GM21723 (cell line): ENCODE measurements around the gene PARL.

ENCODE experiments used
- ATAC-seq: cut with Tn5 transposase; IDR thresholded peaks from one replicate; pipeline ENCODE4 v1.9.1; 2021; ENCODE audit warnings: mild to moderate bottlenecking, moderate library complexity; ENCODE audit not compliant: unreplicated experiment

Gene PARL

DNA sequence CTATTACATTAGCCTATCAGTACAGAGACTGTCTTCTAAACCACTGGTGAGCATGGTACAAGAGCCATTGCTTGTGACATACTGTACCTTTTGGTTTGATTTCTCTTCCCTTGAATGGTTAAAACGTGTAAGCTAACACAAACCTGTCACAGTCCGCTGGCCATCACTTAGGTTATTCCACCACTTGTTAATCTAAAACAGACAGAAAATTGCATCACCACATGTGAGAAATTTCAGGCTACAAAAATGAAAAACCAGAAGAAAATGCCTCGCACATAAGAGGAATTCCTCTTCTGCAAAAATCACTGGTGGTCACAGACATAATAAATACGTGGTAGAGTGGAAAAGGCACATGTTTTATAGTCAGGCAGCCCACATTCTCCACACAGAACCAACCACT, 22.1 kb downstream of the PARL start:
- ATAC-seq: no peak

DNA sequence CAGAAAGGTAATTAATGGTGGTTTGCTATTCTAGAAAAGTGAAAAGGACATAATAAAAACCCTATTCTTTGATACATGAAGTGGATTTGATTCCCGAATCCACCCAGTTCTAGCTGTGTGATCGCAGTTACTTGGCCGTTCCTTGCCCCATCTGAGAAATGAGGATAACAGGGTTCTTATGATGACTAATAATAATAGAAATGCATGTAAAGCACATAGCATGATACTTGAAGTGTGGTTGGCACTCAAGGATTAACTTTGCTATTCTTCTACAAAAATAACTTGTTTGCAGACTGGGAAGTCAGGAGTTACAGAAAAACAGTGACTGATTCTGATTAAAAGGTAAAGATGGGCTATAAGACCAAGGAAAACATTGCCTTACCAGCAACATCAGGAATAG, 26.8 kb downstream of the PARL start:
- ATAC-seq: no peak

DNA sequence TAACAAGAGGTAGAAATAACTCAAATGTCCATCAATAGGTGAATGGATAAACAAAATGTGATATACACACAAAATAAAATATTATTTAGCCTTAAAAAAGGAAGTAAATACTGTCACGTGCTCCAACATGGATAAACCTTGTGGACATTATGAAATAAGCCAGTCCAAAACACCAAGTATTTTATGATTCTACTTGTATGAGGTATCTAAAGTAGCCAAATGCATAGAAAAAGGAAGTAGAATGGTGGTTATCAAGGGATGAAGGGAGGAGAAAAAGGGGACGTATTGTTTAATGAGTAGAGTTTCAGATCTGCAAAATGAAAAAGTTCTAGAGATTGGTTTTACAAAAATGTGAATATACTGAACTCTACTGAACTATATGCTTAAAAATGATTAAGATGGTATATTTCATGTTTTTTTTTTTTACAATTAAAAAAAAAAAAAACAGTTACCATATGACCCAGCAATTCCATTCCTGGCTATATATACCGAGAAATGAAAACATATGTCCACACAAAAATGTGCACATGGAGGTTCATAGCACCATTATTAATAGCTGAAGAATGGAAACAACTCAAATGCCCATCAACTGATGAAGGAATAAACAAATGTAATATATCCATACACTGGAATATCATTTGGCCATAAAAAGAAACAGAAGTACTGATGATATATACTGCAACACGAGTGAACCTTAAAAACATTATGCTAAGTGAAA, 30.2 kb downstream of the PARL start:
- no peak for ATAC-seq

GRCh38 chr3:183845608-183846288, 38.9 kb downstream of the PARL start:
- no peak for ATAC-seq

DNA sequence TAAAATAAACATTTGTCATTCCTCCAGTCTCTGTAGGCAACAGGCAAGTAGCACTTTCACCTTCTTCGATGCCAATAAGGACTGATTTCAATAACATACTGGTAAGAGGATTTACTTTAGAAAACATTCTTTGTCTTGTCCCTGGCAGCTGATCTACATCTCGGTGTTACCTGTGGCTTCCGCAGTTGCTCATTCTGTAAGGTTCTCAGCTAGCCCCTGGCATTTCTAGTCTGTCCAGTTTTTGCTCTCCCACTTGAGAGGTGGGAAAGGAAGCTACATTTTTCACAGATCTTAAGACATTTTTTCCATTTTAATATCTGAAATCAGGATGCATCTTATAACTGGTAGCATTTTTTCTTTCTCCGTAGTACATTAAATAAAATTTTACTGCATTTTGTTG, 39.6 kb downstream of the PARL start:
- ATAC-seq: no peak

GRCh38 chr3:183844606-183845005, 40.1 kb downstream of the PARL start:
- ATAC-seq: no peak

DNA sequence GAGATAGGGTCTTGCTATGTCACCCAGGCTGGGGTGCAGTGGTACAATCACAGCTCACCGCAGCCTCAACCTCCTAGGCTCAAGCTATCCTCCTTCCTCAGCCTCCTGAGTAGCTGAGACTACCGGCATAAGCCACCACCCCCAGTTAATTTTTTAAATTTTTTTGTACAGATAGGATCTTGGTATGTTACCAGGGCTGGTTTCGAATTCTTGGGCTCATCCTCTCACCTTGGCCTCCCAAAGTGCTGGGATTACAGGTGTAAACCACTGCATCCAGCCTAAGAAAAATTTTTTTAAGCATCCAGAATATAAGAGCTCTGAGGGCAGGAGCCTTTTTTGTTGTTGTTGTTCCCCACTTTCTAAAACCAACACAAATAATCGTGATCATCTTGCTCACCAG, 44.9 kb downstream of the PARL start:
- no peak for ATAC-seq

DNA sequence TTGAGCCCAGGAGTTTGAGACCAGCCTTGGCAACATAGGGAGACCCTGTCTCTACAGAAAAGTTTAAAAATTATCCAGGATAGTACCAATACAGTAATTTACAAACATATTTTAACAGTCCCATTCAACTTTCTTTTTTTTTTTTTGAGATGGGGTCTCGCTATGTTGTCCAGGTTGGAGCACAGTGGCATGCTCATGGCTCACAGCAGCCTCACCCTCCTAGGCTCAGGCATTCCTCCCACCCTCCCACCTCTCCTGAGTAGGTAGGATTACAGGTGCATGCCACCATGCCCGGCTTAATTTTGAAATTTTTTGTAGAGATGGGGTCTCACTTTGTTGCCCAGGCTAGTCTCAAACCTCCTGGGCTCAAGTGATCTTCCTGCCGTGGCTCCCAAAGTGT, 46.8 kb downstream of the PARL start:
- no peak for ATAC-seq

DNA sequence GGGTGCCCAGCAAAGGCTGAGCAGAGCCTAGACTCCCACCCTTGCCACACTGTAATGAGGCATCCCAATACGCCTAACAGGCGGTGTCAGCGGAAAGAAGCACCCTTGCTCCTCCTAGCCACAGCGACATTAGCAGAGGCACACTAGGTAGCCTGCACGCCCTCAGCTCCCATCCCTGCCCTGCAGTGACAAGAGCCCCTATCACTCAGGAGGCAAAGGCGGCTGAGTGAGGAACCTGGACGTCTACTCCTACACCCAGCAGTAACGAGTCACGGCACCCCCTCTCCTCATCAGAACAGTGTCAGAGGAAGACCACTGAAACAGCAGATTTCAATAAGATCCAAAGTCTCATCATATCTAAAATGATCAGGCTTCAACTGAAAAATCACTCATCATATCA, 47.3 kb downstream of the PARL start:
- no peak for ATAC-seq

DNA sequence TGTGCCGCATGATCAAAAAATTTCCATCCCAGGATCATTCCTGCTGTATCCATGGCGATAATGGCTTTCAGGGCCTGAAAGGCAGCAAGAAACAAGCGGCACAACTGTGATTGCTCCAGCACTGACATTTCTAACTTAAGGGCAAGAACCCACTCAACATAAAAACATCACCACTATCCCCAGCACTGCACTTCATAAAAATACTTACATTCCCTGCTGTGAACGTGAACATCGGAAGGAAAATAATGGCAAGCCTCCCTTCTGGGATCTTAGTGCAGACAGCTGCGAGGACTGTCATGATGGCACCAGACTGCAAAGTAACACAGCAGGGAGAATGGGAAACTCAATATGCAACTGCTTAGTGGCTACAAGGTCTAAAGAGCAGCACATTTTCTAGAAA, 51.2 kb downstream of the PARL start:
- no peak for ATAC-seq

DNA sequence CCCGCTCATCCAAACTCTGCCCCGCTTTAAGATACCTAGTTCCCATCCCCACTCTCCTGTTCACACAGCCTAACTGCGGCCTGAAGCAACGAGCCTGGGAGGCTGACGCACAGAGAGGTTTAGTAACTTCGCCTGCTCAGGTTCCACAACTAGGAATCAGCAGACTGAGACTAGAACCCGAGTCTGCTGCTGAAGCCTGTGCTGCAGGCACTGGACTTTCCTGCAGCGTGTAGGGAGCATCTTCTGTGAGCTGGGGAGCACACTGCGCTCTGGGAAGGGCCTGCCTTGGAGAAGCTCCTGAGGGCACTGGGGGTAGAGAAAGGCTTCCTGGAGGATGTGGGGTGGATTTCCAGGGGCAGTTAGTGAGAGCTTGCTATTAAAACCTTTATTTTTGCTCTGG, 54.5 kb downstream of the PARL start:
- ATAC-seq: no peak

GRCh38 chr3:183829466-183829865, 55.2 kb downstream of the PARL start:
- ATAC-seq: no peak

DNA sequence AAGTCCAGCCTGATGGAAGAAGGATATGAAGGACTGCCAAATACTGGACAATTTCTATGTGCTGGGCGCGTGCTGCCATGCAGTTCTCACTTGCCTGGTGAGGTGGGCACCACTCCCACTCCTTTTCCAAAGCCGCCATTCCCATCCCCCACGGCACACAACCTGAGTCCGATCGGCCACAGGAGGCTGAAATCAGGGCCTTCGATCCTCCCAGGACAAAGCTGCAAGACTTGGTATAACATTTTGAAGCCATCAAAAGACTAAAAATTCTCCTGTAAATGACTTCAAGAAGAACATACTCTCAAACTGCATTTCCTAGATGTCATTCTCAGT, 56.2 kb downstream of the PARL start:
- no peak for ATAC-seq

GRCh38 chr3:183827809-183828537, 56.7 kb downstream of the PARL start:
- ATAC-seq: no peak

DNA sequence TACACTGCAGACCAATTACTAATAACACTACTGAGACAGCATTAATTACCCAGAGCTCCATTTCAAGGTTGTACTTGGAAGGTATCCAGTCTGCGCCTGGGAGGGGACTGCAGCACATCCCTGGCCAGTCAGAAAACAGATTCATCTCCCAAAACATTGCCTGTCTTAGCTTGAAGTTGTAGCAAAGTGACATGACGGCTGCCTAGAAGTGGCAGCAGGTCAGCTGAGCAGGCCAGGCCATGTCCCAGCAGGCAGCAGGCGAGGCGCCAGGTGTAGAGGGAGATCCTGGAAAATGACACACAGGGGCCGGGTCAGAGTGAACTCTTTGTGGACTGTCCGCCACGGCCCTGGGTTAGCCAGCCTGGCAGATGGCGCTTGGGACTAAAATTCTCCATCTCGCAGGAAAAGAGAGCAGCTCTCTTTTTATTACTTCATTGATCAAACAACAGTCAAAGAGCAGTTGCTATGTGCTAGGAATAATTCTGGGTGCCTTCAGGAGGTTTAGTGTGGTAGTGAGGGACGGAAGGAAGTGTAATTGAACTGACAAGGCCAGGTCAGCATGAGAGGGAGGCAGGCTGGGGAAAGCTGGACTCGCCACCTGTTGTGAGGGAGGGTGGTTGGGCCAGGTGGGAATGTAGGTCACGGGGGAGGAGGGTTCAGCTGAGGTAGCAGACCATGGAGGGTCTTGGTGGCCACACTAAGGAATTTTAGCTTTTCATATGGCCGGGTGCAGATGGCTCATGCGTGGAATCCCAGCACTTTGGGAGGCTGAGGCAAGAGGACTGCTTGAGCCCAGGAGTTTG, 58.0 kb downstream of the PARL start:
- ATAC-seq: no peak

- ATAC-seq: peak; percentile 70
Observed at GRCh38 chr3:183825456-183826161, 59.1 kb downstream of the PARL start, which contains the start of gene MAP6D1. MAP6D1 (minus strand) TSS chr3:183825577; CDS start chr3:183825547, 30 bp downstream.

DNA sequence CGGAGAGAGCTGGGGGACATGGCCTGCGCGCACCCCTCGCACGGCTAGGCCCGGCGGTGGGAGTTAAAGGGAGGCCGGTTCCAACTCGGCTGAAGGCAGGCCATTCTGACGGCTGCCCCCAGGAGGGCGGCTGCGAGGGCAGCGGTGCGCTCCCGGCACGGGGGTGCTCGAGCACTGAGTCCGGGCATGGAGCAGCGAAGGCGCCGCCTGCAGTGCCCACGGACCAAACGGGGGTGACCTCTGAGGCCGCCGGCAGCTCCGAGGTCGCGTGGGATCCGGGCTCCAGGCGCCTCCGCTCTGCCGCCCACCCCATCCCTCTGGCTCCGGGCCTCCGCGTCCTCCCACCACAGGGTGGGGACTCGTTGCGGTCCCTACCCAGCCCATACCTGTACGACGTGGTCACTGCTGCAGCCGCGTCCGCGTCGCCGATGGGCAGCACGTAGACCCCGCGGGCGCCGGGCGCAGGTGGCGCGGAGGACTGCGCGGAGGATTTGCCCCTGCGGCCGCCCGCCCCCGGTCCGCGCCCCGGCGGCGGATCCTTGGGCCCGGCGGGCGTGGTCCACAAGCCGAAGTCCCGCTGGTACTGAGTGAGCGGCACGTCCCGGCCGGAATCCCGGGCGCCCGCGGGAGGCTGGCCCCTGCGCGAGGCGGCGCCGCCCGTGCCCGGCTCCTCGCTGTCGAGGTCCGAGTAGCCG, 59.8 kb downstream of the PARL start:
- peak; percentile 37 for ATAC-seq

DNA sequence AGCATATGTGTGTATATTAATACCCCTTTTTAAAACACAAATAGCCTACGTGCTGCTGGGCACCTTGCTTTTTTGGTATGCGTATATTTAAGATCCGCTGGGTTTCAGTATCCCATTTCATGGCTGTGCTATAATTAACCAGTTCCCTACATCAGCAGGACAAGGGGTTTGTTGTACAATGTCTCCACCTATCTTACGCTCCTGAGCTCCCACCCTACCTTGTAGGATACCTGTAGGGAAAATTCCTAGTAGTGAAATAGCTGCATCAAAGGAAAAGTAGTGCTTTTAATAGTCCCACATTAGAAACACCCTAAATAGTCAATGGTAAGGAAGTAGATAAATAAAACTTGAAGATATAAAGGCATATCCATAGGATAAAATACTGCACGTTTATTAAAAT, 60.7 kb downstream of the PARL start:
- ATAC-seq: no peak

- ATAC-seq: no peak
Observed at GRCh38 chr3:183822631-183823030, 62.0 kb downstream of the PARL start.

- ATAC-seq: no peak
Observed at GRCh38 chr3:183819831-183820230, 64.8 kb downstream of the PARL start.
